ENCODE data around the gene ZBTB49. TPM values are rescaled to one million over a fixed set of nuclear protein-coding genes. Genes with fewer than 3 reads are reported as not detected.

The ZBTB49 gene
- total and polyA plus RNA-seq, 2 of the 13 experiments (the other 11 are each of a cell fraction or from before 2014, with no cell fraction given), result 3.3 to 4.3 TPM

DNA sequence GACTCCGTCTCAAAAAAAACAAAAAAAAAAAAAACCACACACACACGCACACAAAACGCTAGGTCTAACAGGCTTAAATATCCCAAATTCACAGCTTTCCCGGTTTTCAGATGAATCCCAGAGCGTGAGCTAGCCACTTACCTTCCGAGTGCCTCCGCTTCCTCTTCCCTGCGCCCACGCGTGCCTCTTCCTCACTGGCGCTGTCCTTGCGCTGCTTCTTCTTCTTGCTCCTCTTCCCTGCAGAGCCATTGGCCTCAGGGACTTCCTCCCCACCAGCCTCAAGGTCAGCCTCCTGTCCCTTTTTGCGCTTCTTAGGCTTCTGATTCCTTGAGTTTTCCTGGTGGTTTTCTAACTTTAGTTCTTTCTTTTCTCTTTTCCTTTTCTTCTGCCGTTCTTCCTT is 15.8 kb upstream of the ZBTB49 start:
- Histone ChIP-seq H3K4me1 (ENCODE audit: insufficient read depth, low read length) (no peaks in the 10 kb centered on the region), H4K20me1 (ENCODE audit: insufficient read depth, low read length) (no peaks in the 10 kb centered on the region), H2AFZ (ENCODE audit: low read length) (no peak overlapping the region), H3K9me3 (ENCODE audit: low read length) (no peaks in the 10 kb centered on the region), H3K4me3 (replicated peaks in 1 of 3; ENCODE audit: insufficient read depth in 1 of 3, low read depth in 2 of 3, low read length in 3 of 3) (no peak overlapping the region), H3K79me2 (ENCODE audit: insufficient read depth, low read length) (no peaks in the 10 kb centered on the region), H3K9ac (ENCODE audit: insufficient read depth, low read depth, low read length) (no peak overlapping the region), H3K36me3 (replicated peaks in 1 of 2; ENCODE audit: control insufficient read depth in 1 of 2, insufficient read depth in 2 of 2, low read length in 2 of 2) (peaks cover 35 to 78% of the 10 kb centered on the region in 2 experiments), H3K4me2 (ENCODE audit: low read depth, low read length) (no peak overlapping the region), H3K27ac (ENCODE audit: extremely low read length, insufficient read depth, low read length) (no peak overlapping the region), H3K27me3 (ENCODE audit: control insufficient read depth in 1 of 2, insufficient read depth in 2 of 2, low read length in 2 of 2) (no peaks in the 10 kb centered on the region)
- WGBS (ENCODE audit: low lambda C conversion rate), result 99% methylated on average over 14 of the region's 14 CpGs
- ChIA-PET POLR2A (no interaction called here), CTCF (ENCODE audit: low intra/inter-chr PET ratio, low total read pairs) (no interaction called here)
- no TSS peak for BruUV-seq (replicated peaks)
- no peak for ATAC-seq
- no peak for FAIRE-seq
- in situ Hi-C loops (cut with HindIII; ENCODE audit: extremely low pct_ligation_motif_present, low pct_unique_long_range_greater_than_20kb) (no loop called here), intact Hi-C loops (cut with micrococcal nuclease; ENCODE audit: unreplicated experiment) (no loop called here)
- DNase-seq (ENCODE audit: low spot score), result no peak
- TF ChIP-seq CAMTA2 (CRISPR knock-in tag; IDR thresholded peaks at IDR 0.05; ENCODE audit: borderline replicate concordance), result no peak
- no peak for TF ChIP-seq PRMT3 (CRISPR knock-in tag; IDR thresholded peaks at IDR 0.05; ENCODE audit: borderline replicate concordance, low read depth)
- TF ChIP-seq, protein P1, sequence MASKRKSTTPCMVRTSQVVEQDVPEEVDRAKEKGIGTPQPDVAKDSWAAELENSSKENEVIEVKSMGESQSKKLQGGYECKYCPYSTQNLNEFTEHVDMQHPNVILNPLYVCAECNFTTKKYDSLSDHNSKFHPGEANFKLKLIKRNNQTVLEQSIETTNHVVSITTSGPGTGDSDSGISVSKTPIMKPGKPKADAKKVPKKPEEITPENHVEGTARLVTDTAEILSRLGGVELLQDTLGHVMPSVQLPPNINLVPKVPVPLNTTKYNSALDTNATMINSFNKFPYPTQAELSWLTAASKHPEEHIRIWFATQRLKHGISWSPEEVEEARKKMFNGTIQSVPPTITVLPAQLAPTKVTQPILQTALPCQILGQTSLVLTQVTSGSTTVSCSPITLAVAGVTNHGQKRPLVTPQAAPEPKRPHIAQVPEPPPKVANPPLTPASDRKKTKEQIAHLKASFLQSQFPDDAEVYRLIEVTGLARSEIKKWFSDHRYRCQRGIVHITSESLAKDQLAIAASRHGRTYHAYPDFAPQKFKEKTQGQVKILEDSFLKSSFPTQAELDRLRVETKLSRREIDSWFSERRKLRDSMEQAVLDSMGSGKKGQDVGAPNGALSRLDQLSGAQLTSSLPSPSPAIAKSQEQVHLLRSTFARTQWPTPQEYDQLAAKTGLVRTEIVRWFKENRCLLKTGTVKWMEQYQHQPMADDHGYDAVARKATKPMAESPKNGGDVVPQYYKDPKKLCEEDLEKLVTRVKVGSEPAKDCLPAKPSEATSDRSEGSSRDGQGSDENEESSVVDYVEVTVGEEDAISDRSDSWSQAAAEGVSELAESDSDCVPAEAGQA (IDR thresholded peaks at IDR 0.05; ENCODE audit: low read depth), result no peak
- TF ChIP-seq, protein P1 (CRISPR knock-in tag; IDR thresholded peaks at IDR 0.05; ENCODE audit: borderline replicate concordance), result no peak
- no peak for TF ChIP-seq ZBTB37 (CRISPR knock-in tag; IDR thresholded peaks at IDR 0.05)
- TF ChIP-seq SRSF9 (IDR thresholded peaks at IDR 0.05; ENCODE audit: borderline replicate concordance, insufficient read depth, low read depth, low read length, poor library complexity, severe bottlenecking), result no peak
- no peak for TF ChIP-seq NFIC (IDR thresholded peaks at IDR 0.05; ENCODE audit: low read length)
- TF ChIP-seq, protein P2, sequence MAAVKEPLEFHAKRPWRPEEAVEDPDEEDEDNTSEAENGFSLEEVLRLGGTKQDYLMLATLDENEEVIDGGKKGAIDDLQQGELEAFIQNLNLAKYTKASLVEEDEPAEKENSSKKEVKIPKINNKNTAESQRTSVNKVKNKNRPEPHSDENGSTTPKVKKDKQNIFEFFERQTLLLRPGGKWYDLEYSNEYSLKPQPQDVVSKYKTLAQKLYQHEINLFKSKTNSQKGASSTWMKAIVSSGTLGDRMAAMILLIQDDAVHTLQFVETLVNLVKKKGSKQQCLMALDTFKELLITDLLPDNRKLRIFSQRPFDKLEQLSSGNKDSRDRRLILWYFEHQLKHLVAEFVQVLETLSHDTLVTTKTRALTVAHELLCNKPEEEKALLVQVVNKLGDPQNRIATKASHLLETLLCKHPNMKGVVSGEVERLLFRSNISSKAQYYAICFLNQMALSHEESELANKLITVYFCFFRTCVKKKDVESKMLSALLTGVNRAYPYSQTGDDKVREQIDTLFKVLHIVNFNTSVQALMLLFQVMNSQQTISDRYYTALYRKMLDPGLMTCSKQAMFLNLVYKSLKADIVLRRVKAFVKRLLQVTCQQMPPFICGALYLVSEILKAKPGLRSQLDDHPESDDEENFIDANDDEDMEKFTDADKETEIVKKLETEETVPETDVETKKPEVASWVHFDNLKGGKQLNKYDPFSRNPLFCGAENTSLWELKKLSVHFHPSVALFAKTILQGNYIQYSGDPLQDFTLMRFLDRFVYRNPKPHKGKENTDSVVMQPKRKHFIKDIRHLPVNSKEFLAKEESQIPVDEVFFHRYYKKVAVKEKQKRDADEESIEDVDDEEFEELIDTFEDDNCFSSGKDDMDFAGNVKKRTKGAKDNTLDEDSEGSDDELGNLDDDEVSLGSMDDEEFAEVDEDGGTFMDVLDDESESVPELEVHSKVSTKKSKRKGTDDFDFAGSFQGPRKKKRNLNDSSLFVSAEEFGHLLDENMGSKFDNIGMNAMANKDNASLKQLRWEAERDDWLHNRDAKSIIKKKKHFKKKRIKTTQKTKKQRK (IDR thresholded peaks at IDR 0.05; ENCODE audit: low read length), result no peak
- no peak for TF ChIP-seq FOXA3 (CRISPR knock-in tag; IDR thresholded peaks at IDR 0.05)
